Mesenchymal stem cell (in vitro differentiated cells and primary cell): ENCODE measurements around the gene TMPO.
"Not testable (repeated sequence)": the region's sequence is repeated elsewhere in the genome, so short reads cannot be mapped to it uniquely, and the experiment has no call there.

Source experiments
- DNase-seq: peaks from one replicate; pipeline ENCODE4 v3.0.0-alpha.2; 2013
- H2AFZ ChIP-seq: one replicate; pipeline ENCODE4 v1.6.1; 2013; ENCODE audit warnings: low read depth, mild to moderate bottlenecking, control low read depth, inconsistent platforms, low read length, moderate library complexity
- H2AK5ac ChIP-seq: 2 replicates; pipeline ENCODE4 v1.6.1; 2013; ENCODE audit warnings: low read length, moderate library complexity, mild to moderate bottlenecking, inconsistent platforms; ENCODE audit not compliant: severe bottlenecking
- H2BK120ac ChIP-seq: one replicate; pipeline ENCODE4 v1.6.1; 2013; ENCODE audit warnings: low read depth, mild to moderate bottlenecking, inconsistent platforms, low read length, moderate library complexity
- H2BK12ac ChIP-seq, 2 experiments: one replicate each; pipeline ENCODE4 v1.6.1; 2013; ENCODE audit warnings: inconsistent platforms in 2 of 2, low read length in 2 of 2, mild to moderate bottlenecking in 2 of 2, moderate library complexity in 2 of 2, control low read depth in 1 of 2
- H2BK15ac ChIP-seq: one replicate; pipeline ENCODE4 v1.6.1; 2013; ENCODE audit warnings: mild to moderate bottlenecking, low read depth, inconsistent platforms; ENCODE audit not compliant: poor library complexity, severe bottlenecking
- H2BK5ac ChIP-seq: 2 replicates; pipeline ENCODE4 v1.6.1; 2013; ENCODE audit warnings: low read depth, mild to moderate bottlenecking, low read length, control low read depth, inconsistent platforms; ENCODE audit not compliant: poor library complexity, severe bottlenecking
- H3K14ac ChIP-seq, 2 experiments: one replicate each; pipeline ENCODE4 v1.6.1; 2013; ENCODE audit warnings: inconsistent platforms in 2 of 2, low read length in 2 of 2, control low read depth in 1 of 2, mild to moderate bottlenecking in 1 of 2, moderate library complexity in 1 of 2
- H3K18ac ChIP-seq, 2 experiments: one replicate each; pipeline ENCODE4 v1.6.1; 2013; ENCODE audit warnings: inconsistent platforms in 2 of 2, low read length in 2 of 2, control low read depth in 1 of 2, low read depth in 1 of 2, mild to moderate bottlenecking in 1 of 2
- H3K23ac ChIP-seq, 2 experiments: one replicate each; pipeline ENCODE4 v1.6.1; 2013; ENCODE audit warnings: inconsistent platforms in 2 of 2, low read length in 2 of 2, mild to moderate bottlenecking in 2 of 2, moderate library complexity in 2 of 2, control low read depth in 1 of 2
- H3K27ac ChIP-seq: 2 replicates; pipeline ENCODE4 v1.5.1; 2013; ENCODE audit warnings: mild to moderate bottlenecking, moderate library complexity, low read length, control low read depth, inconsistent platforms; ENCODE audit not compliant: poor library complexity, severe bottlenecking
- H3K27me3 ChIP-seq, 2 experiments: 2 replicates each; pipeline versions ENCODE4 v1.6.1 to v1.7.0; 2013; ENCODE audit warnings: low read length in 2 of 2, mild to moderate bottlenecking in 2 of 2, moderate library complexity in 2 of 2, control low read depth in 1 of 2, inconsistent platforms in 1 of 2; ENCODE audit not compliant: control insufficient read depth in 1 of 2, insufficient read depth in 1 of 2
- H3K36me3 ChIP-seq, 2 experiments: 2 replicates each; pipeline versions ENCODE4 v1.6.1 to v1.7.0; 2013; ENCODE audit warnings: low read length in 2 of 2, control low read depth in 1 of 2, inconsistent platforms in 1 of 2, low read depth in 1 of 2, mild to moderate bottlenecking in 1 of 2; ENCODE audit not compliant: insufficient read depth in 2 of 2, control insufficient read depth in 1 of 2
- H3K4ac ChIP-seq, 2 experiments: one replicate each; pipeline ENCODE4 v1.6.1; 2013; ENCODE audit warnings: inconsistent platforms in 2 of 2, low read length in 2 of 2, mild to moderate bottlenecking in 2 of 2, moderate library complexity in 2 of 2, control low read depth in 1 of 2, low read depth in 1 of 2
- H3K4me1 ChIP-seq: 2 replicates; pipeline ENCODE4 v1.6.1; 2013; ENCODE audit warnings: low read depth, low read length, control low read depth; ENCODE audit not compliant: control insufficient read depth, insufficient read depth
- H3K4me2 ChIP-seq: 2 replicates; pipeline ENCODE4 v1.6.1; 2013; ENCODE audit warnings: low read length, mild to moderate bottlenecking, inconsistent platforms; ENCODE audit not compliant: poor library complexity, severe bottlenecking
- H3K4me3 ChIP-seq, 2 experiments: 2 replicates each; pipeline versions ENCODE4 v1.5.1 to v1.7.0; 2013; ENCODE audit warnings: low read length in 2 of 2, mild to moderate bottlenecking in 2 of 2, control low read depth in 1 of 2, low read depth in 1 of 2; ENCODE audit not compliant: insufficient read depth in 1 of 2
- H3K79me1 ChIP-seq: replicated peaks from 2 replicates; pipeline ENCODE4 v1.6.1; 2013; ENCODE audit warnings: mild to moderate bottlenecking, control low read depth, low read length, inconsistent platforms; ENCODE audit not compliant: poor library complexity, severe bottlenecking
- H3K9ac ChIP-seq: 2 replicates; pipeline ENCODE4 v1.7.0; 2013; ENCODE audit warnings: mild to moderate bottlenecking, low read length, moderate library complexity
- H3K9me3 ChIP-seq: 2 replicates; pipeline ENCODE4 v1.7.0; 2013; ENCODE audit warnings: mild to moderate bottlenecking, low read length; ENCODE audit not compliant: control insufficient read depth
- H4K8ac ChIP-seq: one replicate; pipeline ENCODE4 v1.6.1; 2013; ENCODE audit warnings: inconsistent platforms, mild to moderate bottlenecking, low read length, moderate library complexity
- H4K91ac ChIP-seq: one replicate; pipeline ENCODE4 v1.6.1; 2013; ENCODE audit warnings: mild to moderate bottlenecking, low read length, inconsistent platforms
- WGBS: methylation state at CpG from one replicate; pipeline ENCODE4 v1.1.7; 2013; ENCODE audit warnings: mixed read lengths; 5-methylcytosine and 5-hydroxymethylcytosine counted together

Gene TMPO

DNA sequence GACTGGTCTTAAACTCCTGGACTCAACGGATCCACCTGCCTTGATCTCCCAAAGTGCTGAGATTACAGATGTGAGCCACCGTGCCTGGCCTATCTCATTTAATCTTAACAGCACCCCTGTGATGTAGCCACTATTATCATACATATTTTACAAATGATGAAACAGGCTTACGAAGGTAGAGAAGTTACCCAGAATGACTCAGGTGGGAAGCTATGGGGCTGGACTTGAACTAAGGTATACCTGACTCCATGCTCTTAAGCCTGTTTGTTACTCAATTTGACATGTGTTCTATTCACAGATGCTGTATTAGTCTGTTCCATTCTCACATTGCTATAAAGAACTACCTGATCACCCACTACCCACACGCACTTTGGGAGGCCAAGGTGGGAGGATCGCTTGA, 36.8 kb upstream of the TMPO start:
- Histone ChIP-seq H3K27me3 (no peaks in the 10 kb centered on the region), H3K27ac (no peak overlapping the region), H3K36me3 (no peaks in the 10 kb centered on the region), H2BK15ac (no peak overlapping the region), H3K4me3 (no peak overlapping the region), H3K79me1 (no peaks in the 10 kb centered on the region), H3K4me1 (peaks cover 2% of the 10 kb centered on the region), H3K9ac (no peak overlapping the region), H2BK12ac (no peak overlapping the region), H2AK5ac (no peak overlapping the region), H4K8ac (no peak overlapping the region), H3K4ac (no peak overlapping the region), H3K23ac (no peak overlapping the region), H2BK120ac (no peak overlapping the region), H3K18ac (no peak overlapping the region), H2AFZ (no peak overlapping the region), H3K9me3 (peaks cover 4% of the 10 kb centered on the region), H2BK5ac (no peak overlapping the region), H3K14ac (no peak overlapping the region), H4K91ac (no peak overlapping the region), H3K4me2 (no peak overlapping the region)
- WGBS: over 99% methylated on average over 5 of the region's 5 CpGs
- no peak for DNase-seq

DNA sequence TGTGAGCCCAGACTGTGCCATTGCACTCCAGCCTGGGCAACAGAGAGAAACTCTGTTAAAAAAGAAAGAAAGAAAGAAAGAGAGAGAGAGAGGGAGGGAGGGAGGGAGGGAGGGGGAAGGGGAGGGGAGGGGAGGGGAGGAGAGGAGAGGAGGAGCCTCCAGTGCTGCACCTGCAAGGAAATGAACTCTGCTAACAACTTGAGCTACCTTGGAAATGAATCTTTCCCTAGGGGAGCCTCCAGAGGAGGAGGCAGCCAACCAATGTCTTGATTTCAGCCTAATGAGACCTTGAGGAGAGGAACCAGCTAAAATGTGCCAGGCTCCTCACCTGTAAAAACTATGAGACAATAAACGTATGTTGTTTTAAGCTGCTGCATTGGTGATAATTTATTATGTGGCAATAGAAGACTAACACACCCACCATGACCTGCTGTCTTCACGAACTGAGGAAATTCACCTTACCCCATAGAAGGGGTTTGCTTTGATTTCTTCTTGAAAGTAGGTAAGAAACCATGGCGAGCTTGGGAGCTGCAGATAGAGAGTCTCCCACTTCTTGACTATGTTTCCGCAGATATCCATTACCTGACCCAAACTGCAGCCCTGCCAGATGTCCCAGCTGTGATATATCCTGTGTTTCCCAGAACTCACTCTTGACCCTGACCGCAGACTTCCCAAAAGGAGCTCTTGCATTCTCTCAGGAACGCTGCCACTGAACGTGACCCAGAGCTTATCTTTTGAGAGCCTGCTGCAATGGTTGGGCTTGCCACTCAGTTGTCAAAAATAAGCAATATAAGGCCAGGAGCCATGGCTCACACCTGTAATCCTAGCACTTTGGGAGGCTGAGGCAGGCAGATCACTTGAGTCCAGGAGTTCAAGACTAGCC, 31.5 kb upstream of the TMPO start:
- H3K27ac ChIP-seq: no peak overlapping the region
- no peak overlapping the region for H2BK5ac ChIP-seq
- H3K36me3 ChIP-seq: no peaks in the 10 kb centered on the region
- H3K4me3 ChIP-seq: no peak overlapping the region
- H3K79me1 ChIP-seq: no peaks in the 10 kb centered on the region
- no peak overlapping the region for H3K23ac ChIP-seq
- H4K91ac ChIP-seq: no peak overlapping the region
- H3K4ac ChIP-seq: no peak overlapping the region
- no peak for DNase-seq
- H3K9me3 ChIP-seq: peaks cover 10% of the 10 kb centered on the region
- no peak overlapping the region for H3K9ac ChIP-seq
- no peak overlapping the region for H2BK15ac ChIP-seq
- H2BK120ac ChIP-seq: no peak overlapping the region
- no peak overlapping the region for H2BK12ac ChIP-seq
- no peak overlapping the region for H4K8ac ChIP-seq
- H3K18ac ChIP-seq: no peak overlapping the region
- 75% methylated on average over 5 of the region's 7 CpGs for WGBS
- H2AK5ac ChIP-seq: no peak overlapping the region
- no peak overlapping the region for H2AFZ ChIP-seq
- no peaks in the 10 kb centered on the region for H3K4me1 ChIP-seq
- H3K4me2 ChIP-seq: no peak overlapping the region
- no peak overlapping the region for H3K14ac ChIP-seq
- H3K27me3 ChIP-seq: no peaks in the 10 kb centered on the region

DNA sequence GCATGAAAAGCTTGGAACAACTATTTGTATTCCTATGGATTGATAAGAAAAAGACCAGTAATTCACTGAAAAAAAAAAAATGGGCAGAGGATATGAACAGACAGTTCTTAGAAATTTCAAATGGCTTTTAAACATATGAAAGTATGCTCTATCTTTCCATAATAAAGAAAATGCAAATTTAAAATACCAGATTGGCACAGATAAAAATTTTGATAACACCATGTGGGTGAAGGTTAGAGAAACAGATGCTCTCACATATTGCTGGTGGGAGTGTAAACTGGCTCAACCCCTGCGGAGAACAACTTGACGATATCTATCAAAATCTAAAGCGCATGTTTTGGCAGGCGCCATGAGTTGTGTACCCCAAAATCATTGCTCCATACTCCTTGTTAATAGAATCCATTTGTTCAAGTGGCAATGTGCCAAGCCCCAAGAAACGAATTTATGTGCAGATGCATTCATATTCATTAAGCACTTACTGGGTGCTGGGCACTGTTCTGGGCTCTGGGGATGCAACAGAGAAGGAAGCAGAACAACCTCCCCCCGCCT, 29.5 kb upstream of the TMPO start:
- H2BK12ac ChIP-seq: no peak overlapping the region
- H3K36me3 ChIP-seq: no peaks in the 10 kb centered on the region
- no peak overlapping the region for H4K8ac ChIP-seq
- WGBS: 98% methylated on average over 6 of the region's 6 CpGs
- no peaks in the 10 kb centered on the region for H3K27me3 ChIP-seq
- H3K4me2 ChIP-seq: no peak overlapping the region
- no peak overlapping the region for H3K4me3 ChIP-seq
- no peaks in the 10 kb centered on the region for H3K79me1 ChIP-seq
- H3K14ac ChIP-seq: no peak overlapping the region
- no peak overlapping the region for H3K27ac ChIP-seq
- no peak overlapping the region for H2BK120ac ChIP-seq
- no peak overlapping the region for H3K9ac ChIP-seq
- H2BK5ac ChIP-seq: no peak overlapping the region
- no peak overlapping the region for H2AFZ ChIP-seq
- H4K91ac ChIP-seq: no peak overlapping the region
- H3K18ac ChIP-seq: no peak overlapping the region
- no peak for DNase-seq
- no peak overlapping the region for H2AK5ac ChIP-seq
- H3K9me3 ChIP-seq: peaks cover 10% of the 10 kb centered on the region
- peaks cover 1% of the 10 kb centered on the region for H3K4me1 ChIP-seq
- no peak overlapping the region for H3K4ac ChIP-seq
- H3K23ac ChIP-seq: no peak overlapping the region
- H2BK15ac ChIP-seq: no peak overlapping the region

DNA sequence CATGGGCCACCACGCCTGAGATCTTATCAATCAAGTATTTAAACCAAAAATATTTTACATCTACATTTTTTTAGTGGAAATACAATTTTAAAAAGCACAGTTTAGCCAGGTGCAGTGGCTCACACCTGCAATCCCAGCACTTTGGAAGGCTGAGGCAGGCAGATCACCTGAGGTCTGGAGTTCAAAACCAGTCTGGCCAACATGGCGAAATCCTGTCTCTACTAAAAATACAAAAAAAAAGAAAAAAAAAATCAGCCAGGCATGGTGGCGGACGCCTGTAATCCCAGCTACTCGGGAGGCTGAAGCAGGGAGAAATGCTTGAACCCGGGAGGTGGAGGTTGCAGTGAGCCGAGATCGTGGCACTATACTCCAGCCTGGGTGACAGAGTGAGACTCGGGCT, 27.0 kb upstream of the TMPO start:
- H3K36me3 ChIP-seq, H2BK5ac ChIP-seq, H2BK15ac ChIP-seq, H4K8ac ChIP-seq, H3K14ac ChIP-seq, H3K4me2 ChIP-seq, H3K4me1 ChIP-seq, H2BK12ac ChIP-seq, H2AFZ ChIP-seq, H3K4ac ChIP-seq, H3K9me3 ChIP-seq, H2BK120ac ChIP-seq, H3K23ac ChIP-seq, H3K4me3 ChIP-seq, H3K79me1 ChIP-seq, H2AK5ac ChIP-seq, H3K18ac ChIP-seq, H3K27ac ChIP-seq, DNase-seq, H3K9ac ChIP-seq, H4K91ac ChIP-seq, H3K27me3 ChIP-seq: not testable (repeated sequence)
- 98% methylated on average over 9 of the region's 9 CpGs for WGBS
